Spleen (tissue), 11 donors: ENCODE data around the gene KLLN. TPM values are rescaled to one million over a fixed set of nuclear protein-coding genes. Genes with fewer than 3 reads are reported as not detected.
A peak's percentile ranks its signal among the peaks of the same experiment; 100 is the strongest.
"Not testable (repeated sequence)": the region's sequence is repeated elsewhere in the genome, so short reads cannot be mapped to it uniquely, and the experiment has no call there.

ENCODE experiments used
- DNase-seq: peaks from one replicate; pipeline ENCODE4 v3.0.0-alpha.2; 2020
- H3K27ac ChIP-seq, 8 donors: fragments of 200-600 bp; sonication (generic) in 7 of 8; 1 replicate in 4 of 8; 2 replicates in 4 of 8; pipeline versions ENCODE4 v1.5.0 to v1.8.0; 2016 to 2021; ENCODE audit warnings: inconsistent platforms in 4 of 8, mild to moderate bottlenecking in 4 of 8, moderate library complexity in 1 of 8
- H3K27me3 ChIP-seq, 7 donors: fragments of 200-600 bp; sonication (generic) in 6 of 7; replicated peaks in 1 of 7; 1 replicate in 4 of 7; 2 replicates in 3 of 7; pipeline versions ENCODE4 v1.5.0 to v1.8.0; 2016 to 2021; ENCODE audit warnings: inconsistent platforms in 3 of 7, mild to moderate bottlenecking in 1 of 7
- H3K36me3 ChIP-seq, 6 donors: fragments of 200-600 bp; sonication (generic) in 5 of 6; 1 replicate in 4 of 6; 2 replicates in 2 of 6; pipeline versions ENCODE4 v1.5.0 to v1.8.0; 2016 to 2021; ENCODE audit warnings: inconsistent platforms in 2 of 6
- H3K4me1 ChIP-seq, 6 donors: fragments of 200-600 bp; sonication (generic) in 5 of 6; 1 replicate in 3 of 6; 2 replicates in 3 of 6; pipeline versions ENCODE4 v1.5.0 to v1.8.0; 2016 to 2021; ENCODE audit warnings: inconsistent platforms in 3 of 6
- H3K4me3 ChIP-seq, 8 donors: fragments of 200-600 bp; sonication (generic) in 7 of 8; 1 replicate in 4 of 8; 2 replicates in 4 of 8; pipeline versions ENCODE4 v1.5.0 to v1.8.0; 2016 to 2021; ENCODE audit warnings: inconsistent platforms in 4 of 8, mild to moderate bottlenecking in 4 of 8, moderate library complexity in 2 of 8
- H3K9me3 ChIP-seq, 8 donors: fragments of 200-600 bp; sonication (generic) in 7 of 8; 1 replicate in 4 of 8; 2 replicates in 4 of 8; pipeline versions ENCODE4 v1.5.0 to v1.8.0; 2016 to 2021; ENCODE audit warnings: inconsistent platforms in 4 of 8
- POLR2A ChIP-seq, 3 donors: fragments of 450-650 bp; IDR thresholded peaks; one replicate each; pipeline ENCODE4 v1.5.1; 2017; ENCODE audit warnings: antibody characterized with exemption in 3 of 3, mild to moderate bottlenecking in 1 of 3
- POLR2AphosphoS5 ChIP-seq, 3 donors: sonication (generic); formaldehyde crosslinking; IDR thresholded peaks; one replicate each; pipeline ENCODE4 v1.5.1; 2017; ENCODE audit warnings: antibody characterized with exemption in 3 of 3
- WGBS, 5 donors: extraction: QIAGEN DNeasy Blood & Tissue Kit in 3 of 5; methylation state at CpG; one replicate each; pipeline versions ENCODE4 v1.1.5 to v1.1.7; 2013 to 2018; 5-methylcytosine and 5-hydroxymethylcytosine counted together
- intact Hi-C: fragments of 100-400 bp; cut with DNase I; formaldehyde crosslinking; loops from one replicate; pipeline ENCODE4 v1.15.0; 2023; ENCODE audit warnings: low total_unique reads
- polyA plus RNA-seq, 3 donors: library from polyadenylated mRNA; stranded (reverse); fragments of 200-250 nt; gene quantifications; one replicate each; pipeline ENCODE4 v1.2.1, GENCODE V29; 2013
- total RNA-seq, 7 donors: library from RNA; depleted of rRNA in 3 of 7; stranded (reverse); fragments of >200 nt in 3 of 7; fragmentation: NEBNext Ultra II Directional in 4 of 7; extraction: Animal tissue kit (Norgen Biotek cat#: 25700) in 4 of 7; gene quantifications; one replicate each; pipeline versions ENCODE4 v1.1.0 to v1.2.1, GENCODE V29; 2016 to 2021
- TF ChIP-seq, protein P1 (sequence below), 11 experiments: fragments of 200-600 bp in 7 of 11; fragments of 450-650 bp in 4 of 11; sonication (generic) in 4 of 11; IDR thresholded peaks in 8 of 11; conservative IDR thresholded peaks in 3 of 11; 1 replicate in 7 of 11; 2 replicates in 4 of 11; pipeline versions ENCODE4 v1.4.0 to v1.8.0; 2016 to 2021; ENCODE audit warnings: antibody characterized with exemption in 11 of 11, inconsistent platforms in 4 of 11, mild to moderate bottlenecking in 1 of 11
- donor health status: healthy with polysubstance abuse.
- donor health status: DM: no; HTN: no; CAD: no; lungs with moderate emphysema.
- donor health status: DM: no; HTN: no; CAD: no.
- donor health status: Bipolar disorder and iron deficiency.
- donor health status: healthy.
- donor health status: DM: no; HTN: no; CAD: no.
- donor health status: DM: yes; HTN: yes; CAD: no.

KLLN gene
- total and polyA plus RNA-seq, 10 donors, result 0.52 to 2.2 (median 0.99) TPM

DNA sequence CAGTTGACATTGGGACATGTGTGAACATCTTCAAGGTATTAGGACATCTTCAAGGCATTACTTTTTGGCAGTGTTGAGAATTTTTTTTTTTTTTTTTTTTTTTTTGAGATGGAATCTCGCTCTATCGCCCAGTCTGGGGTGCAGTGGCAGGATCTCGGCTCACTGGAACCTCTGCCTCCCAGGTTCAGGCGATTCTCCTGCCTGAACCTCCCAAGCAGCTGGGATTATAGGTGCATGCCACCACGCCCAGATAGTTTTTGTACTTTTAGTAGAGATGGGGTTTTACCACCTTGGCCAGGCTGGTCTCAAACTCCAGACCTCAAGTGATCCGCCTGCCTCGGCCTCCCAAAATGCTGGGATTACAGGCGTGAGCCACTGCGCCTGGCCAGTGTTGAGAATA is 5.8 kb upstream of the KLLN start:
- Histone ChIP-seq H3K36me3 (peaks cover 0 to 23% (median 0%) of the 10 kb centered on the region in 6 donors), H3K4me1 (peaks cover 44 to 90% (median 86%) of the 10 kb centered on the region in 6 donors), H3K4me3 (peak overlapping the region in 6 of 8 donors; percentile 4 to 96 (median 91)), H3K27ac (peak overlapping the region in 6 of 8 donors; percentile 6 to 100 (median 99))
- not testable (repeated sequence) for H3K27me3 ChIP-seq, DNase-seq, H3K9me3 ChIP-seq
- intact Hi-C loops, result loop anchor here (10.0 kb wide), 1 partner anchor 66 kb away; no protein-coding TSS in a partner anchor
- TF ChIP-seq POLR2AphosphoS5 (IDR thresholded peaks at IDR 0.05), result peak in 2 of 3 donors; percentile 33 to 34
- WGBS, 5 donors, result 74 to 85% (median 75%) methylated on average over 8 to 9 of the region's 9 CpGs

DNA sequence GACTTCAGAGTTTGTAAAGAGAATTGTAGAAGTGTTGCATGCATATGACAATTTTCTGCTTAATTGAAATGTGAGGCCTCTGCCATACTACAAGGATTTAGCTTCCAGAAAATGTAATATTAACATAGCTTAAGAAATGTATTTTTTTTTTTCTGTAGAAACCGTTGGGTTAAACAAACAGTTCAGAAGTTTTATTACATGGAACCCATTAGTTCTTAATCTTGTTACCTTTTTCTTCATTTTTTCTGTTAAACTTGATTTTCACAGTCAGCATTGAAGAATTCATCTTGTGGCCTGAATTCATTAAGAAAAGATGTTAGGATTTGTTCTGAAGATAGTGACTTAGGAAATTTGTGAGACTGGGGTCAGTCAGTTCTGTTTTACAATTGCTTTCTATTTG is 4.9 kb upstream of the KLLN start:
- WGBS, 5 donors, result 5 to 23% (median 14%) methylated on average over 1 of the region's 1 CpG
- TF ChIP-seq, protein P1, sequence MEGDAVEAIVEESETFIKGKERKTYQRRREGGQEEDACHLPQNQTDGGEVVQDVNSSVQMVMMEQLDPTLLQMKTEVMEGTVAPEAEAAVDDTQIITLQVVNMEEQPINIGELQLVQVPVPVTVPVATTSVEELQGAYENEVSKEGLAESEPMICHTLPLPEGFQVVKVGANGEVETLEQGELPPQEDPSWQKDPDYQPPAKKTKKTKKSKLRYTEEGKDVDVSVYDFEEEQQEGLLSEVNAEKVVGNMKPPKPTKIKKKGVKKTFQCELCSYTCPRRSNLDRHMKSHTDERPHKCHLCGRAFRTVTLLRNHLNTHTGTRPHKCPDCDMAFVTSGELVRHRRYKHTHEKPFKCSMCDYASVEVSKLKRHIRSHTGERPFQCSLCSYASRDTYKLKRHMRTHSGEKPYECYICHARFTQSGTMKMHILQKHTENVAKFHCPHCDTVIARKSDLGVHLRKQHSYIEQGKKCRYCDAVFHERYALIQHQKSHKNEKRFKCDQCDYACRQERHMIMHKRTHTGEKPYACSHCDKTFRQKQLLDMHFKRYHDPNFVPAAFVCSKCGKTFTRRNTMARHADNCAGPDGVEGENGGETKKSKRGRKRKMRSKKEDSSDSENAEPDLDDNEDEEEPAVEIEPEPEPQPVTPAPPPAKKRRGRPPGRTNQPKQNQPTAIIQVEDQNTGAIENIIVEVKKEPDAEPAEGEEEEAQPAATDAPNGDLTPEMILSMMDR (IDR thresholded peaks at IDR 0.05 in 8 of 11, conservative IDR thresholded peaks at IDR 0.05 in 3 of 11), result no peak
- TF ChIP-seq POLR2AphosphoS5 (IDR thresholded peaks at IDR 0.05) (no peak), POLR2A (IDR thresholded peaks at IDR 0.05) (no peak)
- Histone ChIP-seq H3K27ac (peak overlapping the region in 7 of 8 donors; percentile 64 to 100 (median 99)), H3K4me1 (peaks cover 41 to 81% (median 78%) of the 10 kb centered on the region in 6 donors), H3K36me3 (peaks cover 0 to 23% (median 0%) of the 10 kb centered on the region in 6 donors), H3K9me3 (no peaks in the 10 kb centered on the region), H3K4me3 (peak overlapping the region; percentile 14 to 96 (median 91)), H3K27me3 (no peaks in the 10 kb centered on the region)
- intact Hi-C loops, result loop anchor here (10.0 kb wide), 1 partner anchor 67 kb away; no protein-coding TSS in a partner anchor
- DNase-seq, result no peak

DNA sequence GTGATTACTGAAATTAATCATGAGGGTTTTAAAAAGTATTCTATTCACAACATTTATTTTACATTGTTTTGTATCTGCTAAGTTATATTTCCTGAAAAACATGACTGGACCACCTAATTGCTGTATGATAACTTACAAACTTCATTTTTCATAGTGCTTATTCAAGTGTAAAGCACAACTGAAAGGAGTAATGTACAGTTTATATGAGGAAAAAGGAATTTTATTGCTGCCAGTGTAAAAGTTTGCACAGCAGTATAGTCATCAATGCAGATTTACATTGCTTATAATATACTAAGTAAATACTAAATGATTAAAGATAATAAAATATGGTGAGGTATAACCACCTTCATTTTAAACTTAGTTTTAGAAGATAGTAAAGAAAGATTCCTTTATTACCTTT is 4.1 kb upstream of the KLLN start:
- intact Hi-C loops, result loop anchor here (10.0 kb wide), 1 partner anchor 67 kb away; no protein-coding TSS in a partner anchor
- TF ChIP-seq POLR2A (IDR thresholded peaks at IDR 0.05), result no peak
- TF ChIP-seq, protein P1 (IDR thresholded peaks at IDR 0.05 in 8 of 11, conservative IDR thresholded peaks at IDR 0.05 in 3 of 11), result no peak
- TF ChIP-seq POLR2AphosphoS5 (IDR thresholded peaks at IDR 0.05), result no peak
- no peak for DNase-seq
- H3K4me3 ChIP-seq, result peak overlapping the region; percentile 83 to 96 (median 91)
- peak overlapping the region; percentile 64 to 100 (median 99) for H3K27ac ChIP-seq
- peaks cover 0 to 17% (median 0%) of the 10 kb centered on the region in 6 donors for H3K36me3 ChIP-seq
- no peaks in the 10 kb centered on the region for H3K9me3 ChIP-seq
- H3K4me1 ChIP-seq, result peaks cover 40 to 73% (median 69%) of the 10 kb centered on the region in 6 donors
- H3K27me3 ChIP-seq, result no peaks in the 10 kb centered on the region

DNA sequence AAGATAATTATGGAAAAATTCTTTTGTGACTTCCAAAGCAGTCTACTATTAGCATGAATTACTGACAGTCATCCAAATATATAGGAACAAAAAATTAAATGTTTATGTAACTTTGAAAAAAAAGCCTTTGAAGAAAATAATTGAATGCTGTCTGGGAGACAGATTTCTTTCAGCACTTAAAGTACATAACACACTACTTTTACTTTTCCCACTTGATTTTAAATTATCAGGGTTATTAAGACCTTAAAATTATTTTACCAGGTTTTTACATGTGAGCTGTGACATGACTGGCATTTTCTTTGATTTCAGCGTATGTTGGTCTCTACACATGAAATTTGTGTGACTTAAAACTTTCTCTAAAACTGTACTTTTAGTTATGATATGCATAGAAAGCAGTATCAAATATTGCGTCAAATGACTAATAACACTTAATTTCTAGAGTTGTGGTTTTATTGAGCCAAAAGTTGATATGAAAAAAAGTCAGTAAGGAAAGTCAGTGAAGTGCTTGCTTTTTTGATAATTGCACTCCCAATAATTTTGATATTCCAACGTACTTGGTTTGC is 3.2 kb upstream of the KLLN start:
- WGBS, 5 donors, result 1 to 6% (median 2%) methylated on average over 3 of the region's 3 CpGs
- TF ChIP-seq POLR2A (IDR thresholded peaks at IDR 0.05) (no peak), POLR2AphosphoS5 (IDR thresholded peaks at IDR 0.05) (no peak)
- TF ChIP-seq, protein P1 (IDR thresholded peaks at IDR 0.05 in 8 of 11, conservative IDR thresholded peaks at IDR 0.05 in 3 of 11), result no peak
- Histone ChIP-seq H3K9me3 (no peaks in the 10 kb centered on the region), H3K4me1 (peaks cover 36 to 68% (median 63%) of the 10 kb centered on the region in 6 donors), H3K36me3 (peaks cover 0 to 9% (median 0%) of the 10 kb centered on the region in 6 donors), H3K27ac (peak overlapping the region; percentile 64 to 100 (median 99)), H3K27me3 (no peaks in the 10 kb centered on the region), H3K4me3 (peak overlapping the region; percentile 83 to 96 (median 91))
- DNase-seq, result no peak
- intact Hi-C loops, result loop anchor here (10.0 kb wide), 1 partner anchor 68 kb away; no protein-coding TSS in a partner anchor
